ENCODE data around the gene MED23.

GRCh38 chr6:131523988-131524673, 103.9 kb downstream of the MED23 start:
- TF ChIP-seq POLR2A (IDR thresholded peaks at IDR 0.05): no peak
- no peak for TF ChIP-seq CTCF (IDR thresholded peaks at IDR 0.05)
